DMS114 treated with DMSO at 0.1 percent for 48 hours (cell line): ENCODE results near the gene IFT22.
"Not testable (repeated sequence)": the region's sequence is repeated elsewhere in the genome, so short reads cannot be mapped to it uniquely, and the experiment has no call there.

Source experiments
- DNase-seq: peaks from one replicate; lab custom pipeline; 2025; ENCODE audit not compliant: unreplicated experiment; lab: John Stamatoyannopoulos, UW

IFT22 gene

DNA sequence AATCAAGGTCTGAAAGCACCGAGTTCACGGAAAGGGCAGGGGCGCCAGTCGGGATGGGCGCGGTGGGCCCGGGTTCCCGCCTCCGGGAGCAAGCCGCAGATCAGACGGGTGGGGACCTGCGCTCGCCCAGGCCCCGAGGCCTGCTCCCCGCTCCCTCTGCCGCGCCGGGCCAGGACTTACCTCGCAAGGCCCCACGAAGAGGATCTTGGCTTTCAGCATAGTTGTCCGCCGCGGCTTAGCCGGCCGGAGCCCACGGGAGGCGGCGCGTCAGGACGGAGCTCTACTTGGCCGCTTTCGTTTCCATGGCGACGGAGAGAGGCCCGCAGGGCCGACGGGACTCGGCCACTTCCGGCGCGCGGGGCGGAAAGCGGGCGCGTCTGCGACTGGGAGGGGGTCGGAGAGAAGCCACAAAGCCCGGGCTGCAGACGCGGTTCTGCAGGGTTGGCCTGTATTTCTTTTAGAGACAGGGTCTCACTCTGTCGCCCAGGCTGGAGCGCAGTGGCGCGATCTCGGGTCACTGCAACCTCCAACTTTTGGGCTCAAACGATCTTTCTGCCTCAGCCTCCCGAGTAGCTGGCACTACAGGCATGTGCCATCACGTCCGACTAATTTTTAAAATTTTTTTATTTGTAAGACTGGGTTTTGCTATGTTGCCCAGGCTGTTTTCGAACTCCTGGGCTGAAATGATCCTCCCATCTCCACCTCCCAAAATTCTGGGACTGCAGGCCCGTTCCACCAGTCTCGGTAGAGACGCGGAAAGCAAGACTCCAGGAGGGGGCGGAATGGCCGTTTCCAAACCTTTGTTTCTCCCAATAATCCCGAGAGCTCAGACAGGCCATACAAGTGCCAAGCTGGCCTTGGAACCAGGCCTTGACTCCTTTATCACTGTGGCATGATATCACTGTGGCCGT lies at the start of gene IFT22:
Gene IFT22 (minus strand): TSS at position 322 of the 911 bp plus-strand sequence. CDS start 103 bp downstream, at position 219.
- peak; percentile 76 for DNase-seq

DNA sequence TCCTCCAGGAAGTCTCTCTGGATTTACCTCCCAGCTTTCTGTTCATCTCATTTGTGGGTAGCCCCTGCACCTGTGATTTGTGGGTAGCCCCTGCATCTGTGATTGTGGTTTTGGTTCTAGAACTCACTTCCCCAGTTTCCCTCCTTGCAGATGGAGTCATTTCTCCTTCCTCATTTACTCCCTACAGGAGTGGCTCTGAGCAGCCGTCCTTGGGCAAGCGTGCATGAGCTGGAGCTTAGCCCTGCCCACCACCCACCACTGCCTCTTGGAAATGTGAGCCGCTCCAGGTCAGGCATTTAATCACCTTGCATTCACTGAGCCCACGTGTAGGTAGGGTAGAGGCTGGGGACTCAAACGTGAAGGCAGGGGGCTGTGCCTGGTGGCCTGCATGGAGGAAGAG lies 49.2 kb upstream of the IFT22 start:
- no peak for DNase-seq

DNA sequence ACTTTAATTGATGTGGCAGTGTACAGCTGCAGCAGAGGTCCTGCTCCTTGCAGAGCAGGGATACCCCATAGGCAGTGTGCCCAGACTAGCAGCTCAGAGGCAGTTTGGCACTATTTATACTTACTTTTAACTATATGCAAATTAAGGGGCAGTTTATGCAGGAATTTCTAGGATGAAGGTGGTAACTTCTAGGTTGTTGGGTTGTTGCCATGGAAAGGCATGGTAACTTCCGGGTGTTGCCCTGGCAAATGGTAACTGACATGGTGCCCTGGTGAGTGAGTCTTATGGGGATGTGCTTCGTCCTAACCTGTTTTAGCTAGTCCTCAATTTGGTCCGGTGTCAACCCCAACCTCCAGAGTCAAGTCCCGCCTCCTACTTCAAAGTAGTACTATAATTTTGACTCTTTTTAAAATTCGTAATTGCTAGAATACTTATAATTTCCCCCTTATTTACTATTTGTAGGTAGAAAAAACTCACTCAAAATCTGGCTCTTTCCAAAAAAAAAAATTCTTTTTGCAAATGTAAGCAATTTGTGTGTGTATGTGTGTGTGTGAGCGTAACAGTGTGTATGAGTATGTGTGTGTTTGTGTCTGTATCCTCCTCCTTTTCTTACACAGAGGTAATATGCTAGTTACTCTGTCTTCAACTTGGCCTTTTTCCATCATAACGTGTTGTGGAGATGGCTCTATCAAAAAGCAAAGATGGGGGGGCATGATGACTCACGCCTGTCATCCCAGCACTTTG lies 47.0 kb upstream of the IFT22 start:
- no peak for DNase-seq

DNA sequence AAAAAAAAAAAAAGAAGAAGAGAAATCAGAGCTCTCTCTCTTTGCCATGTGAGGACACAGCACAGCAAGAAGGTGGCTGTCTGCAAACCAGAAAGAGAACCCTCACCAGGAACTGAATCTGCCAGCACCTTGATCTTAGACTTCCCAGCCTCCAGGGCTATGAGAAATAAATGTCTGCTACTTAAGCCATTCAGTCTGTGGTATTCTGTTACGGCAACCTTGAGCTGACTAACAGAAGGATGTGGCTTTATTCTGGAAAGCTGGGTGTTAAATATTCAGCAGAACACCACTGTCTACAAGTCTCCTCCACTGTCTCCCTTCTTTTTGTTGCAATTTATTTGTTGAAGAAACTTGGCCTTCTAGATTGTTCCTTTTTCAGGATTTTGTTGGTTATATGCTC lies 46.1 kb upstream of the IFT22 start:
- DNase-seq = no peak

DNA sequence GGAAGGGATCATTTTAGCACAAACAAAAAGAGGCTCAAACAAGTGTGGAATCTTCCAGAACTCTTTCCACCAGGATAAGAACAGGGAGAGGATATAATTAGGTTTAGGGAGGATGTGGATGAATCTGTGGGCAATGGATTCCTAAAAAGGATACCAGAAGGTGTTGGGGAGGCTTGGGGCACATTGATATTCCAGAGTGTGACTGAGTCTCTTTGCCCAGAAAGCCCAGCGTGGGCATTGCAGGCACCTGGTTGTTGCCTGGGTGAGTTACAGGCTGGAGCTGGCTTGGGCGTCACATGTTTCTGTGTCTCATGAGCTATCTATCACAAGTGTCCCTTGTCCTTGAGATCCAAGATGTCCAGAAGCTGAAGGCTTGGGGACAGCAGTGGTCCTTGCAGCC lies 44.3 kb upstream of the IFT22 start:
- no peak for DNase-seq

DNA sequence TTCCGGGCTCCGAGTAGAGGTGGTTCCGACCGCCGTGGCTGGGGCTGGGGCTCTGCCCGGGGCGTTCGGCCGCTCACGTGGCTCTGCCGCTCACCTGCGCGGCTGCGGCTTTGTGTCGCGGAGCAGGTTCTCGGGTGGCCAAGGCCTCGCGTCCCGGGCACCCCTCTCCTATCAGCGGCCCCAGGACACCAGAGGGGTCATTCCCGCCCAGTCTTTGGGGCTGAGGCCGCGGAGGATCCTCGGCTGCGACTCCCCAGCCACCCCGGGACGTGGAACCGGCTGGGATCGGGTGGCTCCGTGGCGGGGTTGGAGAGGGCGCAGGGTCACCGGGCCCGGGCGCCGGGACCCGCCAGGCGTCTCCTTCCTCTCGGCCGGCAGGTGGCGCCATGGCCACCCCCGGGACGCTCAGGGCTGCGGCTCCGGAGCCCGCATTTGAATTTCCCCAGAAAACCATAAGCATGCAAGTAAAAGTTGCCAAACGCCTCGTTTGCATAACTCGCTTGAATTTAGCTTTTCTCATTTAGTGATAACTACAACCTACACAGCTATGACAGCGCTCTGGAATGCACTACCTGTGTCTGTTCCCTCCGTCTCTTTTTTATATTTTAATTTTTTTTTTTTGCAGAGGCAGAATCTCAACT lies 42.2 kb upstream of the IFT22 start:
- no peak for DNase-seq

DNA sequence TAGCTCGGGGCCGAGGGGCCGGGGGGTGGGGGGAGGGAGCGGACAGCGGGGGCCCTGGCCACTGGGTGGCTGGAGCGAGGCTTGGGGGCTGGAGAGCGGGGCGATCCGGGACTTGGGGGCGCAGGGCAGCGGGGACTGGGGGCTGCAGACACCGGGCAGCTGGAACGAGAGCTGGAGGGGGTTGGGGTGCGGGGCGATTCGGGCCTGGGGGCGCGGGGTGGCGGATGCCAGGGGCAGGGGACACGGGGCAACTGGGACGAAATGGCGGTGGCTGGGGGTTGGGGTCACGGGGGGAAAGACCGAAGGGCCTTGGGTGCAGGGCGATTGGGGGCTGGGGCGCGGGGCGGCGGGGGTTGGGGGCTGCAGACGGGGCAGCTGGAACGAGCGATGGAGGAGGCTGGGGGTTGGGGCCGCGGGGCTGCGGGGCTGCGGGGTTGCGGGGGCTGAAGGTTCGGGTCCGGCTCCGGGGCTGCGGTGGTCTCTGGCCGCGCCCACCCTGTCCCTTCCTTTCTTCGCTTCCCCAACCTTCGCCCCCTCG lies 41.7 kb upstream of the IFT22 start:
- no peak for DNase-seq

DNA sequence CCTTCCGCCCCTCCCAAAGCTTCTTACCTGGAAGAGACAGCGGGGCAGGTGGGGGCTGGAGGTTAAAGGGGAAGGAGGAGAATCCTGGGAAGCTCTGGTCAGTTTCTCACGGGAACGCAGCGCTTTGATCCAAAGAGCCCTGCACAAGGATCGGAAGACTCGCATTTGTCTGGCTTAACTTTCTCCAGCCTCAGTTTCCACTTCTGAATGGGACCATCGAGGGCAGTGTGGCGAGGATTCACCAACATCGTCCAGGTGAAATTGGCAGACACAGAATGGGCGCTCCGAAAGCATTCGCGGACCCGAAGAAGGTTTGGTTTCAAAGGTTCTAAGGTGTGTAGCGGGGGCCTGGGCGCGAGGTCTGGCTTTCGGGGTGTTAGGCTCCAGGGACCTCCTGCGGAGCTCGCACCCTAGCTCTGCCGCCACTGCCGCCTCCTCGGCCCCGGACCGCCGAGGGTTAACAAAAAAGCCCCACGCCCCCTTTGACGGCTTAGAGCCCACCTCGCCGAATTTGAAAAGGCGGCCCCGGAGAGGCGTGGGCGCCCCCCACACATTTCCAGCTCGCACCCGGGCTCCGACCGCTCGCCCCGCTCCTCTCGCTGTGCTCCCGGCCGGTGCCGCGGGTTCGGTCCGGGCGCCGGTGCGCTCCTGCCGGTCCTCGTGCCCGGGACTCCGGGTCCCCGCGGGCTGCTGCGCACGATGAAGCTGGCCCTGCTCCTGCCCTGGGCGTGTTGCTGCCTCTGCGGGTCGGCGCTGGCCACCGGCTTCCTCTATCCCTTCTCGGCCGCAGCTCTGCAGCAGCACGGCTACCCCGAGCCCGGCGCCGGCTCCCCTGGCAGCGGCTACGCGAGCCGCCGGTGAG lies 41.0 kb upstream of the IFT22 start, which contains the start of gene COL26A1:
Gene COL26A1 (plus strand): TSS at position 542 of the 862 bp plus-strand sequence. CDS start 158 bp downstream, at position 700.
- peak; percentile 20 for DNase-seq

DNA sequence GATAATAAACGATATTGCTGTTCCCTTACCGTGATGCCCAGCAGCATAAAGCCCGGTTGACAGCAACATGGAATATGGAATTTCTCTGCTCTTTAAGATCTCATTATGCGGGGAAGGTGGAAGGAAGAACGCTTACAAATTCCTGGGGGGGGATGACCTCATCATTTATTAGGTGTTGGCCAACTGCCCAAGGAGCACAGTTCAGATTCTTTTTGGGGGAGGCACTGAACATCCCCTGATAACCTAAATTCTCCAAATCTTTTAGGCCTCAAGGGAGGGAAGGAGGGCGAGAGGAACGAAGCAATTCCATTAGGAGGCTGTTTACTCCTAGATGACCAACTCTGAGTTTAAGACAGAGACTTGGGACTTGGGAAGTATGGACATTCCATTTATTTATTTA lies 35.8 kb upstream of the IFT22 start:
- DNase-seq = no peak

DNA sequence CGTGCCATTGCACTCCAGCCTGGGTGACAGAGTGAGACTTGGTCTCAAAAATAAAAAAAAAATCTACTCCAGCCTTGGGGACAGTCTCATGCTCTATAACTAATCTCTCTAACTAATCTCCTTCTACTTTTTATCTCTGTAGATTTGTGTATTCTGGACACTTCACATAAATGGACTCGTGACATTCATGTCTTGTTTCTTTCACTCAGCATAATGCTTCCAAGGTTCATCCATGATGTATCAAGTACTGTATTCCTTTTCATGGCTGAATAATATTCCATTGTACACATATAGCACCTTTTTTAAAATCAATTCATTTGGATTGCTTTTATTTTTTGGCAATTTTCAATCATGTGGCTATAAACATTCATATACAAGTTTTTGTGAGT lies 31.3 kb upstream of the IFT22 start:
- DNase-seq = no peak

DNA sequence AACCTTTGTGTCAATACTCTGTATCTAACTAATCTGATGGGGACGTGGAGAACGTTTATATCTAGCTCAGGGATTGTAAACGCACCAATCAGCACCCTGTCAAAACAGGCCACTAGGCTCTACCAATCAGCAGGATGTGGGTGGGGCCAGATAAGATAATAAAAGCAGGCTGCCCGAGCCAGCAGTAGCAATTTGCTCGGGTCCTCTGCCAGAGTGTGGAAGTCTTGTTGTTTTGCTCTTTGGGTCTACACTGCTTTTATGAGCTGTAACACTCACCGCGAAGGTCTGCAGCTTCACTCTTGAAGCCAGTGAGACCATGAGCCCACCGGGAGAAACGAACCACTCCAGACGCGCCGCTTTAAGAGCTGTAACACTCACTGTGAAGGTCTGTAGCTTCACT lies 27.7 kb upstream of the IFT22 start:
- DNase-seq = not testable (repeated sequence)

DNA sequence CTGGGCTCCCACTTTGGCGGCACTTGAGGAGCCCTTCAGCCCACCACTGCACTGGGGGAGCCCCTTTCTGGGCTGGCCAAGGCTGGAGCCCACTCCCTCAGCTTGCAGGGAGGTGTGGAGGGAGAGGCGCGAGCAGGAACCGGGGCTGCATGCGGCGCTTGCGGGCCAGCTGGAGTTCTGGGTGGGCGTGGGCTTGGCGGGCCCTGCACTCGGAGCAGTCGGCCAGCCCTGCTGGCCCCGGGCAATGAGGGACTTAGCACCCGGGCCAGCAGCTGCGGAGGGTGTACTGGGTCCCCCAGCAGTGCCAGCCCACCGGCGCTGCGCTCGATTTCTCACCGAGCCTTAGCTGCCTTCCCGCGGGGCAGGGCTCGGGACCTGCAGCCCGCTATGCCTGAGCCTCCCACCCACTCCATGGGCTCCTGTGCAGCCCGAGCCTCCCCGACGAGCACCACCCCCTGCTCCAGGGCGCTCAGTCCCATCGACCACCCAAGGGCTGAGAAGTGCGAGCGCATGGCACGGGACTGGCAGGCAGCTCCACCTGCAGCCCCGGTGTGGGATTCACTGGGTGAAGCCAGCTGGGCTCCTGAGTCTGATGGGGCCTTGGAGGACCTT lies 26.9 kb upstream of the IFT22 start:
- not testable (repeated sequence) for DNase-seq

DNA sequence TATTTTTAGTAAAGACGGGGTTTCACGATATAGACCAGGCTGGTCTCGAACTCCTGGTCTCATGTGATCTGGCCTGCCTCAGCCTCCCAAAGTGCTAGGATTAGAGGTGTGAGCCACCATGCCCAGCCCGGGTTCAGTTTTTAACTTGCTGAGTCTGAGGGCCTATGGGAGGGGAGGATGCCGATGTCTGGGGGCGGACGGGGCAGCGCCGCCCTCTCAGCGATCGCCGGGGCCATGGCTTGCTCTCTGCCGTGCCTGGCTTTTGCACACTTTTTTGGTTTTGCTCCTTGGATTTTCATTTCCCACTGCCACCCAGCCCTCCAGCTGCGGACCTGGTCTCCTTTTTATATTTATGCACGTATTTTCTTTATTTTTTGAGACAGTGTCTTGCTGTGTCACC lies 25.9 kb upstream of the IFT22 start:
- DNase-seq = no peak

DNA sequence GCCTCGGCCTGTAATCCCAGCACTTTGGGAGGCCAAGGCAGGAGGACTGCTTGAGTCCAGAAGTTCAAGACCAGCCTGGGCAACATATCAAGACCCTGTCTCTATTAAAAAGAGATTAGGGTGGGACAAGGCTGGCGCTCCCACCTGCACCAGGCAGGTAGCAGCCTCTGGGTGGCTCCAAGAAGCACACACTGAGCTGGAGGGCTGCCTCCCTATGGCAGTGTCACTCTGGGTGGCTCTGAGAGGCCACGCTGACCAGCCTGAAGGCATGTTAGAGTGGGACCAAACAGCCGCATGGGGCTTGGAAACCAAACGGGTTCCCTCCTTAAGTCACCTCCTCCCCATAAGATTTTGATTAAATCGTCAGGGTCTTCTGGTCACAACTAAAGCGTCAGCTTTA lies 21.3 kb upstream of the IFT22 start:
- DNase-seq = no peak

DNA sequence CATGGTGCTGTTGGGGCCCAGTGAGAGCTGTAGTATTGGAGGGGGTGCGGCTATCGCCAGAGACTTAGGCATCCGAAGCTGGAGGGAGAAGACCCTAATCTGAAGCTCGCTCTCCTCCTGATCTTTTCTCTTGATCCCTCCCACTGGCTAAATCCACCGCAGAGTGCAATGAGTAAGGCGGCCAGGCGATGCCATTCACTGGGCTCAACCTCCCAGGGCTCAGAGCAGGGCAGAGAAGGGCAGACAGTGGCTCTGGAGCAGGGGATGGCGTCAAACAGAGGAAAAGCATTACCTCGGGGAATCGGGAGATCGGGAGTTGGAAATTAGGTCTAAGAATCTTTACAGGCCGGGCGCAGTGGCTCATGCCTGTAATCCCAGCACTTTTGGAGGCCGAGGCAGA lies 18.8 kb upstream of the IFT22 start:
- DNase-seq = no peak

DNA sequence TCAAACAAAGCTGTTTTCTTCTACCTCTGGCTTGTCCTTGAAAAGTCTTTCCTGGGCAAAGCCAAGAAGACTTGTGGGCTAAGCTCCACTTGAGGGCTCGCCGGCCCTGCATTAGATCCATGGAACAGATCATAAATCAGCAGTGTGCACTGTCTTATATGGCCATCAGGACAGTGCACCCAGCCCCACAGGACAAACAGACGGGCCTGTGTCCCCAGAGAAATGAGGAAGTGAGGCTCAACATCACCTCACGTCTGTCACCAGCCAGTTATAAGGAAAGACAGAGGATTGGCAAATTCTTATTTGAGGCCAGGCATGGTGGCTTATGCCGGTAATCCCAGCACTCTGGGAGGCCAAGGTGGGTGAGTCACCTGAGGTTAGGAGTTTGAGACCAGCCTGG lies 12.3 kb upstream of the IFT22 start:
- DNase-seq = no peak

DNA sequence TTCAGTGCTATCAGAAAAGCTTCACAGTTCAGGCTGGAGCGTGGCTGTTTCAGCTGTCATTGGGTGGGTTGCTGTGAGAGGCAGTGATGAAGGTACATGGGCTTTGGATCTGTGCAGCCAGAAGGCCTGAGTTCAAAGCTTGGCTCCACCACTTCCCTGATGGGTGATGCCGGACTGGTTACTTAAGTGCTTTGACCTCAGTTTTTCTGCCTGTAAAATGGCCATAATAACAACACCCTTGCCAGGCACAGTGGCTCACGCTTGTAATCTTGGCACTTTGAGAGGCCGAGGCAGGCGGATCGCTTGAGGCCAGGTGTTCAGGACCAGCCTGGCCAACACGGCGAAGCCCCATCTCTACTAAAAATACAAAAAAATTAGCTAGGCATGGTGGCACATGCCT lies 10.4 kb upstream of the IFT22 start:
- no peak for DNase-seq

DNA sequence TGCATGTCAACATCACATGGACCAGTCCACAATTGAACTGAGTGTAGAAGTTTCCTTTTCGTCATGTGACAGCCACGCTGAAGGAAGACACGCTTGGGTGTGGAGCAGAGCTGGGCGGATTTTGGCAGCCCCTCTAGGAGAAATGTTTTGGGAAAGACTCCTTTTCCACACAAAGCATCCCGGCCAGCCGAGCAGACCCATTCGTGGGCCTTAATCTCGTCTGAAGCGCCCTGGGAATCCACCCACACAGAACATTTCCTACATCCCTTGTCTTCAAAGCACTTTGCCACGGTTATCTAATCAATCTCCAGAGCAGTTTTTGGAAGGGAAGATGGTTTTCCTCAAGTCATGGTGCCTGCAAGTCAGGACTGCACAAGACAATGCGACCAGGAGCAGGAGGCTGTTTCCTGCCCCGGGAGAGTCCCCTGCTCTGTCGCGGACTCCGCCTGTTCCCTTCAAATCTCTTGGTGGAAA lies 8.4 kb upstream of the IFT22 start:
- DNase-seq = no peak

DNA sequence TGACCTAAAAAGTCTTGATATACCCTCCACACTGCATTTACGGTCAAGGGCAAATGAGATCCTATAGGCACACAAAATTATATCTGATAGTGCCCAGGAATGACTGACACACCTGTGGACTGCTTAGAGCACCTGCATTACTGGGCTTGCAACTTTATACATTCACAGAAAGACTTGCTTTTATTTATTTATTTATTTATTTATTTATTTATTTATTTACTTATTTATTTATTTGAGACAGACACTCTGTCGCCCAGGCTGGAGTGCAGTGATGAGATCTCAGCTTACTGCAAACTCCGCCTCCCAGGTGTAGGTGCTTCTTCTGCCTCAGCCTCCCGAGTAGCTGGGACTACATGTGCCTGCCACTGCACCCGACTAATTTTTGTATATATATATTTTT lies 6.5 kb upstream of the IFT22 start:
- DNase-seq = no peak

DNA sequence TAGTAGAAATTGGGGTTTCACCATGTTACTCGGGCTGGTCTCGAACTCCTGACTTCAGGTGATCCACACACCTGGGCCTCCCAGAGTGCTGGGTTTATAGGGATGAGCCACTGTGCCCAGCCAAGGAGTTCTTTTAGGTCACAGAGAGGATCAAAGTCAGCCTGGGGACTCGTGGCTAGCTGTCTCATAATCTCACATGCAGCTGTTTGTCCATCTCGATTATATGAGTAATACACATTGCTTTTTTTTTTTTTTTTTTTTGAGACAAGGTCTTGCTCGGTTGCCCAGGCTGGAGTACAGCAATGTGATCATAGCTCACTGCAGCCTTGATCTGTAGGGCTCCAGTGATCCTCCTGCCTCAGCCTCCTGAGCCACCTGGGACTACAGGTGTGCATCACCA lies 2.2 kb downstream of the IFT22 start:
- DNase-seq = no peak
